Myocyte (in vitro differentiated cells): Measurements from ENCODE around the gene BEGAIN. TPM values are rescaled to one million over a fixed set of nuclear protein-coding genes. Genes with fewer than 3 reads are reported as not detected.

Experiments used
- DNase-seq: peaks from one replicate; pipeline ENCODE4 v3.0.0-alpha.2; 2012; ENCODE audit warnings: low read depth
- total RNA-seq: library from RNA; depleted of rRNA; stranded (reverse); fragments of >200 nt; gene quantifications from 2 replicates; pipeline ENCODE4 v1.2.3, GENCODE V29; 2014

The BEGAIN gene
- total RNA-seq, 1 donor from 2014 or later: not detected

- no peak for DNase-seq
Observed at GRCh38 chr14:100616854-100617409, 29.7 kb upstream of the BEGAIN start.

- no peak for DNase-seq
Observed at GRCh38 chr14:100615736-100616695, 28.8 kb upstream of the BEGAIN start.

- no peak for DNase-seq
Observed at GRCh38 chr14:100614803-100615202, 27.6 kb upstream of the BEGAIN start.

- DNase-seq: no peak
Observed at GRCh38 chr14:100612986-100613385, 25.8 kb upstream of the BEGAIN start.

GRCh38 chr14:100611811-100612480 lies 24.7 kb upstream of the BEGAIN start:
- DNase-seq: no peak

GRCh38 chr14:100610511-100611217 lies 23.4 kb upstream of the BEGAIN start:
- DNase-seq: peak; percentile 14

- no peak for DNase-seq
Observed at GRCh38 chr14:100609941-100610391, 22.7 kb upstream of the BEGAIN start.

- no peak for DNase-seq
Observed at GRCh38 chr14:100609331-100609870, 22.2 kb upstream of the BEGAIN start.

GRCh38 chr14:100608586-100609330 lies 21.5 kb upstream of the BEGAIN start:
- DNase-seq: no peak

GRCh38 chr14:100608064-100608463 lies 20.8 kb upstream of the BEGAIN start:
- DNase-seq: no peak

GRCh38 chr14:100607611-100607956 lies 20.4 kb upstream of the BEGAIN start:
- DNase-seq: no peak

- DNase-seq: no peak
Observed at GRCh38 chr14:100606687-100607610, 19.7 kb upstream of the BEGAIN start.

- no peak for DNase-seq
Observed at GRCh38 chr14:100605706-100606686, 18.8 kb upstream of the BEGAIN start.

- DNase-seq: no peak
Observed at GRCh38 chr14:100605230-100605629, 18.0 kb upstream of the BEGAIN start.

GRCh38 chr14:100604709-100605108 lies 17.5 kb upstream of the BEGAIN start:
- DNase-seq: no peak

GRCh38 chr14:100604121-100604501 lies 16.9 kb upstream of the BEGAIN start:
- DNase-seq: no peak

GRCh38 chr14:100603341-100604120 lies 16.3 kb upstream of the BEGAIN start:
- no peak for DNase-seq
